ENCODE data around the gene HAUS7. TPM values are rescaled to one million over a fixed set of nuclear protein-coding genes. Genes with fewer than 3 reads are reported as not detected.
"Not testable (repeated sequence)": the region's sequence is repeated elsewhere in the genome, so short reads cannot be mapped to it uniquely, and the experiment has no call there.

The HAUS7 gene
- total RNA-seq, 1 experiment from 2014 or later: 28.9 TPM

- TF ChIP-seq REST (IDR thresholded peaks at IDR 0.05; ENCODE audit: low read depth): no peak
Measured at GRCh38 chrX:153405426-153405825, 65.0 kb downstream of the HAUS7 start (continued).

DNA sequence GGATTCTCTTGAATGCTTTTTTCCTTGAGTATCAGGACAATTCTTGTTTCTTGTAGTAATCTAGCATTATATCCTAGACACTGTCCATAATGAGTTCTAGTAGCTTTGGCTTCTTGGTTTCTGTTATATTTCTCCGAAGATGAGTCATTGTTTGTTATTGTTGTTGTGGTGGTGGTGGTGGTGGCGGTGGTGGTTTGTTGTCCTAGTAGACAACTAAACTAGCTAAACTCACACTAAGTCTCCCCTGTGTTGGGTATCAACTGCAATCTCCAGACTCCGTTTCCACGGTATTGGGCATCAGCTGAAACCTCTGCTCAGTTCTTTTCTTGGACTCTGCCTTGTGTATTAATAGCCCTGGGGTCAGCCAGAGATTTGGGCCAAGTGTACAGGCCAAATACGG is 66.0 kb downstream of the HAUS7 start:
- intact Hi-C loops (cut with micrococcal nuclease); CTCF ChIA-PET; H3K9ac ChIP-seq (ENCODE audit: low read length); H2AFZ ChIP-seq (ENCODE audit: low read depth, low read length, poor library complexity, severe bottlenecking); H3K4me2 ChIP-seq (ENCODE audit: low read length); DNase-seq (ENCODE audit: low read depth, low spot score); H3K79me2 ChIP-seq (ENCODE audit: insufficient read depth, low read length); POLR2A ChIA-PET; H3K36me3 ChIP-seq (ENCODE audit: control insufficient read depth in 1 of 2, insufficient read depth in 2 of 2, low read length in 2 of 2); ATAC-seq; H4K20me1 ChIP-seq (ENCODE audit: insufficient read depth); H3K4me1 ChIP-seq (ENCODE audit: control insufficient read depth in 1 of 2, insufficient read depth in 2 of 2, low read length in 2 of 2); H3K27me3 ChIP-seq (ENCODE audit: insufficient read depth, low read length); BruUV-seq (replicated peaks); RAD21 ChIA-PET (ENCODE audit: low non-redundant PET in 1 of 2, low total read pairs in 2 of 2, uncharacterized antibody in 2 of 2, unreplicated experiment in 2 of 2); H3K9me3 ChIP-seq (ENCODE audit: control insufficient read depth in 1 of 2, insufficient read depth in 1 of 2, low read depth in 1 of 2, low read length in 2 of 2); H3K27ac ChIP-seq (ENCODE audit: low read depth, low read length); H3K9me2 ChIP-seq (ENCODE audit: insufficient read depth); H3K4me3 ChIP-seq (replicated peaks in 1 of 2; ENCODE audit: low read depth in 1 of 2, low read length in 2 of 2): not testable (repeated sequence)

GRCh38 chrX:153401133-153401764 is 69.1 kb downstream of the HAUS7 start, which contains the start of gene PNMA6E:
Gene PNMA6E, minus strand, starts transcription at chrX:153401350. Its CDS starts 2,501 bp downstream, at chrX:153398849.
- BruUV-seq (replicated peaks): no TSS peak
- DNase-seq (ENCODE audit: low read depth, low spot score): no peak
- H4K20me1 ChIP-seq (ENCODE audit: insufficient read depth): no peaks in the 10 kb centered on the region
- no peak for ATAC-seq
- H3K4me3 ChIP-seq (replicated peaks in 1 of 2; ENCODE audit: low read depth in 1 of 2, low read length in 2 of 2): no peak within 1 kb of the TSS
- no peak within 1 kb of the TSS for H3K4me2 ChIP-seq (ENCODE audit: low read length)
- no peak within 1 kb of the TSS for H3K27ac ChIP-seq (ENCODE audit: low read depth, low read length)
- H3K36me3 ChIP-seq (ENCODE audit: control insufficient read depth in 1 of 2, insufficient read depth in 2 of 2, low read length in 2 of 2): no peaks in the 10 kb centered on the region
- H3K9me3 ChIP-seq (ENCODE audit: control insufficient read depth in 1 of 2, insufficient read depth in 1 of 2, low read depth in 1 of 2, low read length in 2 of 2): no peaks in the 10 kb centered on the region
- H3K9ac ChIP-seq (ENCODE audit: low read length): no peak within 1 kb of the TSS
- H3K27me3 ChIP-seq (ENCODE audit: insufficient read depth, low read length): no peaks in the 10 kb centered on the region
- H3K79me2 ChIP-seq (ENCODE audit: insufficient read depth, low read length): no peaks in the 10 kb centered on the region
- intact Hi-C loops (cut with micrococcal nuclease): no loop called here
- no peaks in the 10 kb centered on the region for H3K9me2 ChIP-seq (ENCODE audit: insufficient read depth)
- ChIA-PET POLR2A (no interaction called here), RAD21 (ENCODE audit: low non-redundant PET in 1 of 2, low total read pairs in 2 of 2, uncharacterized antibody in 2 of 2, unreplicated experiment in 2 of 2) (no interaction called here), CTCF (no interaction called here)
- TF ChIP-seq POLR2AphosphoS5 (IDR thresholded peaks at IDR 0.05; ENCODE audit: low read depth, low read length): no peak
- TF ChIP-seq, protein P1, sequence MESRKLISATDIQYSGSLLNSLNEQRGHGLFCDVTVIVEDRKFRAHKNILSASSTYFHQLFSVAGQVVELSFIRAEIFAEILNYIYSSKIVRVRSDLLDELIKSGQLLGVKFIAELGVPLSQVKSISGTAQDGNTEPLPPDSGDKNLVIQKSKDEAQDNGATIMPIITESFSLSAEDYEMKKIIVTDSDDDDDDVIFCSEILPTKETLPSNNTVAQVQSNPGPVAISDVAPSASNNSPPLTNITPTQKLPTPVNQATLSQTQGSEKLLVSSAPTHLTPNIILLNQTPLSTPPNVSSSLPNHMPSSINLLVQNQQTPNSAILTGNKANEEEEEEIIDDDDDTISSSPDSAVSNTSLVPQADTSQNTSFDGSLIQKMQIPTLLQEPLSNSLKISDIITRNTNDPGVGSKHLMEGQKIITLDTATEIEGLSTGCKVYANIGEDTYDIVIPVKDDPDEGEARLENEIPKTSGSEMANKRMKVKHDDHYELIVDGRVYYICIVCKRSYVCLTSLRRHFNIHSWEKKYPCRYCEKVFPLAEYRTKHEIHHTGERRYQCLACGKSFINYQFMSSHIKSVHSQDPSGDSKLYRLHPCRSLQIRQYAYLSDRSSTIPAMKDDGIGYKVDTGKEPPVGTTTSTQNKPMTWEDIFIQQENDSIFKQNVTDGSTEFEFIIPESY (IDR thresholded peaks at IDR 0.05; ENCODE audit: extremely low read depth, insufficient replicate concordance, low read length): no peak
- no peak for TF ChIP-seq JUND (IDR thresholded peaks at IDR 0.05)
- TF ChIP-seq ELF1 (IDR thresholded peaks at IDR 0.05; ENCODE audit: borderline replicate concordance, low read depth): no peak
- TF ChIP-seq SP1 (IDR thresholded peaks at IDR 0.05; ENCODE audit: low read depth): no peak
- no peaks in the 10 kb centered on the region for H3K4me1 ChIP-seq (ENCODE audit: control insufficient read depth in 1 of 2, insufficient read depth in 2 of 2, low read length in 2 of 2)
- H2AFZ ChIP-seq (ENCODE audit: low read depth, low read length, poor library complexity, severe bottlenecking): no peak within 1 kb of the TSS

Data from HCT116 (cell line).